Endothelial cell of umbilical vein (primary cell): ENCODE measurements around the gene DLX6. TPM values are rescaled to one million over a fixed set of nuclear protein-coding genes. Genes with fewer than 3 reads are reported as not detected.

Source experiments
- BruUV-seq: library from RNA; stranded (reverse); fragments of 400-500 nt; replicated peaks from 2 replicates; lab custom pipeline; 2021; lab: Mats Ljungman, UMichigan
- CTCF ChIA-PET: fragments of 300-600, 350-600 bp; sonication (Branson Sonifier 250); formaldehyde crosslinking; loops from one replicate; lab custom pipeline; 2021; ENCODE audit warnings: antibody characterized with exemption, inconsistent platforms; lab: Charles Lee
- POLR2A ChIA-PET: fragments of 300-600, 350-600 bp; sonication (Branson Sonifier 250); formaldehyde crosslinking; loops from one replicate; lab custom pipeline; 2021; ENCODE audit warnings: antibody characterized with exemption, inconsistent platforms; lab: Charles Lee
- DNase-seq: peaks from one replicate; pipeline ENCODE4 v3.0.0-alpha.2; 2011; ENCODE audit warnings: low read depth, low spot score
- FAIRE-seq: peaks from 2 replicates; lab custom pipeline; 2011; peaks lifted over from hg19 to GRCh38; lab: Jason Lieb, UNC
- H2AFZ ChIP-seq: 2 replicates; pipeline ENCODE4 v1.6.0; 2012; ENCODE audit warnings: low read depth, low read length, control low read depth, inconsistent platforms
- H3K27ac ChIP-seq: 2 replicates; pipeline ENCODE4 v1.5.1; 2011; ENCODE audit warnings: low read depth, mild to moderate bottlenecking, control low read depth, low read length, moderate library complexity; ENCODE audit not compliant: insufficient read depth
- H3K27me3 ChIP-seq, 2 experiments: 2 replicates each; pipeline versions ENCODE4 v1.6.0 to v1.6.1; 2011; ENCODE audit warnings: low read length in 2 of 2, mixed read lengths in 1 of 2; ENCODE audit not compliant: control insufficient read depth in 2 of 2, insufficient read depth in 2 of 2
- H3K36me3 ChIP-seq, 2 experiments: 2 replicates in 1 of 2; 3 replicates in 1 of 2; pipeline ENCODE4 v1.5.1; 2011; ENCODE audit warnings: low read length in 2 of 2, mild to moderate bottlenecking in 1 of 2, moderate library complexity in 1 of 2; ENCODE audit not compliant: control insufficient read depth in 2 of 2, insufficient read depth in 2 of 2; ENCODE audit errors: extremely low read depth in 1 of 2
- H3K4me1 ChIP-seq: 3 replicates; pipeline ENCODE4 v1.5.1; 2011; ENCODE audit warnings: mild to moderate bottlenecking, low read length; ENCODE audit not compliant: control insufficient read depth, insufficient read depth; ENCODE audit errors: extremely low read depth
- H3K4me2 ChIP-seq: 2 replicates; pipeline ENCODE4 v1.6.1; 2011; ENCODE audit warnings: low read length, control low read depth, mixed read lengths; ENCODE audit not compliant: insufficient read depth
- H3K4me3 ChIP-seq, 3 experiments: fragments of 200-600 bp in 1 of 3; sonication (generic), shearing (Covaris generic) in 1 of 3; replicated peaks in 1 of 3; 2 replicates each; pipeline ENCODE4 v1.5.1; 2011 to 2016; ENCODE audit warnings: control low read depth in 3 of 3, low read length in 3 of 3, mild to moderate bottlenecking in 2 of 3, inconsistent platforms in 1 of 3, low read depth in 1 of 3, moderate library complexity in 1 of 3; ENCODE audit not compliant: insufficient read depth in 1 of 3
- H3K79me2 ChIP-seq: 2 replicates; pipeline ENCODE4 v1.6.0; 2012; ENCODE audit warnings: low read length, inconsistent platforms; ENCODE audit not compliant: control insufficient read depth, insufficient read depth
- H3K9ac ChIP-seq: replicated peaks from 2 replicates; pipeline ENCODE3; 2011; ENCODE audit warnings: low read length, control low read depth; ENCODE audit not compliant: insufficient read depth; ENCODE audit errors: extremely low read depth
- H3K9me1 ChIP-seq: replicated peaks from 3 replicates; pipeline ENCODE4 v1.6.0; 2011; ENCODE audit warnings: mild to moderate bottlenecking, low read length; ENCODE audit not compliant: control insufficient read depth, insufficient read depth; ENCODE audit errors: extremely low read depth
- H3K9me3 ChIP-seq: replicated peaks from 2 replicates; pipeline ENCODE4 v1.5.1; 2012; ENCODE audit warnings: low read length, inconsistent platforms; ENCODE audit not compliant: control insufficient read depth, insufficient read depth
- H4K20me1 ChIP-seq: replicated peaks from 2 replicates; pipeline ENCODE3; 2011; ENCODE audit warnings: mild to moderate bottlenecking, low read length; ENCODE audit not compliant: control insufficient read depth, insufficient read depth; ENCODE audit errors: extremely low read depth
- FOS ChIP-seq: IDR thresholded peaks from 2 replicates; pipeline ENCODE4 v1.6.1; 2011; ENCODE audit warnings: mild to moderate bottlenecking, low read length, moderate library complexity, borderline replicate concordance; ENCODE audit not compliant: insufficient read depth
- GATA2 ChIP-seq: IDR thresholded peaks from 2 replicates; pipeline ENCODE4 v1.7.0; 2011; ENCODE audit warnings: low read depth, mild to moderate bottlenecking, moderate library complexity, mixed read lengths, low read length; ENCODE audit not compliant: insufficient read length, insufficient read depth
- JUN ChIP-seq: IDR thresholded peaks from 2 replicates; pipeline ENCODE4 v1.6.1; 2011; ENCODE audit warnings: borderline replicate concordance, low read depth; ENCODE audit not compliant: insufficient read length, insufficient read depth
- MYC ChIP-seq: IDR thresholded peaks from one replicate; pipeline ENCODE4 v1.6.1; 2011; ENCODE audit warnings: mild to moderate bottlenecking, low read depth, low read length
- dilution Hi-C: fragments of 300-500 bp; cut with MboI; formaldehyde crosslinking; loops from one replicate; pipeline ENCODE4 v1.15.0; 2019; ENCODE audit warnings: low sequenced_read_pairs; ENCODE audit not compliant: extremely low pct_ligation_motif_present
- intact Hi-C: fragments of 100-400 bp; cut with micrococcal nuclease; formaldehyde crosslinking; loops from one replicate; pipeline ENCODE4 v1.10.0; 2022
- polyA plus RNA-seq, 4 experiments: library from polyadenylated mRNA; depleted of rRNA in 3 of 4; stranded (reverse) in 3 of 4; unstranded in 1 of 4; fragments of >200 nt; gene quantifications; 2 replicates each; pipeline versions ENCODE4 v1.2.1 to v1.2.3, GENCODE V29; 2011 to 2012; ENCODE audit warnings: missing spikeins in 1 of 4
- small RNA-seq: library from RNA; depleted of rRNA; stranded (forward); fragments of <200 nt; gene quantifications from one replicate; pipeline ENCODE3, GENCODE V24; 2012; ENCODE audit warnings: low replicate concordance, low read depth; ENCODE audit not compliant: insufficient read depth, insufficient read length
- total RNA-seq: library from RNA; stranded (reverse); gene quantifications from 2 replicates; pipeline ENCODE4 v1.2.3, GENCODE V29; 2021
- TF ChIP-seq, protein P1 (sequence below), 2 donors: IDR thresholded peaks; 1 replicate in 1 of 2; 2 replicates in 1 of 2; pipeline ENCODE4 v1.5.1; 2011; ENCODE audit warnings: low read length in 2 of 2, mild to moderate bottlenecking in 2 of 2, moderate library complexity in 2 of 2, control low read depth in 1 of 2, inconsistent platforms in 1 of 2, low read depth in 1 of 2; ENCODE audit not compliant: insufficient read depth in 1 of 2; ENCODE audit errors: extremely low read depth in 1 of 2

Gene DLX6
- total and polyA plus RNA-seq, 2 donors (not counting 3 experiments of a cell fraction or from before 2014, with no cell fraction given): not detected

DNA sequence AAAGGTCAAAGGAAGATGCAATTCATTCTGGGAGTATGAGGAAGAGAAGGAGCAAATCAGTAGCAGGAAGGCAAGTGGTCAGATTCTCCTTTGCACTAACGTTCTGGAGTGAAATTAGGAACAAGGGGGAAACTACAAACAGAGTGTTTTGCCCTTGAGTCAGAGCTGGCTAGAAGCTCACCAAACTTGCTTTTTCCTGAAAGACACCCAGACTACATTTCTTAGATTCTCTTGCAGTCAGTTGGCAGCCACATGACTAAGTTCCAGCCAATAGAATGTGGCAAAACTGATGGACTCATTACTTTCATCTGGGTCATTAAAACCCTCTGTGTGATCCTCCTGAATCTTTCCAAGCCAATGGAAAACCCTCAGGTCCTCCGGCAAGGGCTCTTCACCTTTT, 37.9 kb downstream of the DLX6 start:
- Histone ChIP-seq H3K4me3 (no peak overlapping the region), H3K4me2 (no peak overlapping the region), H3K36me3 (no peaks in the 10 kb centered on the region), H3K27me3 (peaks cover 0 to 2% of the 10 kb centered on the region in 2 experiments), H3K4me1 (no peaks in the 10 kb centered on the region), H3K9me1 (no peaks in the 10 kb centered on the region), H3K9me3 (no peaks in the 10 kb centered on the region), H2AFZ (no peak overlapping the region), H4K20me1 (no peaks in the 10 kb centered on the region), H3K9ac (no peak overlapping the region), H3K27ac (no peak overlapping the region), H3K79me2 (no peaks in the 10 kb centered on the region)
- DNase-seq (no peak), FAIRE-seq (no peak)
- intact Hi-C loops: no loop called here
- BruUV-seq: no TSS peak
- dilution Hi-C loops: no loop called here
- TF ChIP-seq, protein P1, sequence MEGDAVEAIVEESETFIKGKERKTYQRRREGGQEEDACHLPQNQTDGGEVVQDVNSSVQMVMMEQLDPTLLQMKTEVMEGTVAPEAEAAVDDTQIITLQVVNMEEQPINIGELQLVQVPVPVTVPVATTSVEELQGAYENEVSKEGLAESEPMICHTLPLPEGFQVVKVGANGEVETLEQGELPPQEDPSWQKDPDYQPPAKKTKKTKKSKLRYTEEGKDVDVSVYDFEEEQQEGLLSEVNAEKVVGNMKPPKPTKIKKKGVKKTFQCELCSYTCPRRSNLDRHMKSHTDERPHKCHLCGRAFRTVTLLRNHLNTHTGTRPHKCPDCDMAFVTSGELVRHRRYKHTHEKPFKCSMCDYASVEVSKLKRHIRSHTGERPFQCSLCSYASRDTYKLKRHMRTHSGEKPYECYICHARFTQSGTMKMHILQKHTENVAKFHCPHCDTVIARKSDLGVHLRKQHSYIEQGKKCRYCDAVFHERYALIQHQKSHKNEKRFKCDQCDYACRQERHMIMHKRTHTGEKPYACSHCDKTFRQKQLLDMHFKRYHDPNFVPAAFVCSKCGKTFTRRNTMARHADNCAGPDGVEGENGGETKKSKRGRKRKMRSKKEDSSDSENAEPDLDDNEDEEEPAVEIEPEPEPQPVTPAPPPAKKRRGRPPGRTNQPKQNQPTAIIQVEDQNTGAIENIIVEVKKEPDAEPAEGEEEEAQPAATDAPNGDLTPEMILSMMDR (IDR thresholded peaks at IDR 0.05; ENCODE audit: extremely low read depth in 1 of 2, insufficient read depth in 1 of 2, low read depth in 1 of 2, low read length in 2 of 2): no peak
- TF ChIP-seq JUN (no peak), GATA2 (no peak), MYC (no peak), FOS (no peak)
- CTCF ChIA-PET: interaction anchor here (1.0 kb wide), 1 partner anchor 16 kb away, joined by 3 read pairs; no protein-coding TSS in a partner anchor
- POLR2A ChIA-PET: no interaction called here

Small RNA genes within 50 kb of the gene (small RNA-seq; reads per million reads assigned to genes)
- gene RF01778: not detected
- not detected for gene RF01887
- gene RF01888: not detected

Other genes starting within 250 kb of the DLX6 start
- gene DLX5, start 19.3 kb downstream of the DLX6 start, total RNA-seq: not detected in 2 replicates
- gene DLX5, start 19.3 kb downstream of the DLX6 start, polyA plus RNA-seq: not detected in 2 replicates
- gene SDHAF3, start 112.1 kb downstream of the DLX6 start, total RNA-seq: 5.2 and 7.1 TPM in 2 replicates
- gene SDHAF3, start 112.1 kb downstream of the DLX6 start, polyA plus RNA-seq: 1.3 and 1.7 TPM in 2 replicates